Fibroblast of lung (primary cell): Measurements from ENCODE around the gene SCAPER. TPM values are rescaled to one million over a fixed set of nuclear protein-coding genes. Genes with fewer than 3 reads are reported as not detected.
"Not testable (repeated sequence)": the region's sequence is repeated elsewhere in the genome, so short reads cannot be mapped to it uniquely, and the experiment has no call there.

Experiments
- DNase-seq, 2 donors: peaks; one replicate each; pipeline versions ENCODE4 v3.0.0 to v3.0.0-alpha.2; 2010; ENCODE audit warnings: low read depth in 2 of 2
- H2AFZ ChIP-seq: 2 replicates; pipeline ENCODE4 v1.5.1; 2012; ENCODE audit warnings: low read length, control low read depth, inconsistent platforms
- H3K27ac ChIP-seq: 2 replicates; pipeline ENCODE4 v1.5.1; 2011; ENCODE audit warnings: low read length, control low read depth; ENCODE audit not compliant: insufficient read depth
- H3K27me3 ChIP-seq: 2 replicates; pipeline ENCODE4 v1.5.1; 2011; ENCODE audit warnings: mild to moderate bottlenecking, low read length; ENCODE audit not compliant: control insufficient read depth, insufficient read depth
- H3K36me3 ChIP-seq: 2 replicates; pipeline ENCODE4 v1.5.1; 2011; ENCODE audit warnings: low read length; ENCODE audit not compliant: control insufficient read depth, insufficient read depth
- H3K4me1 ChIP-seq: 2 replicates; pipeline ENCODE4 v1.5.1; 2011; ENCODE audit warnings: low read length; ENCODE audit not compliant: control insufficient read depth, insufficient read depth; ENCODE audit errors: extremely low read depth
- H3K4me2 ChIP-seq: 2 replicates; pipeline ENCODE4 v1.5.1; 2011; ENCODE audit warnings: low read length, control low read depth; ENCODE audit not compliant: insufficient read depth; ENCODE audit errors: extremely low read depth
- H3K4me3 ChIP-seq, 4 experiments: fragments of 200-600 bp in 1 of 4; sonication (generic) in 1 of 4; replicated peaks in 1 of 4; 2 replicates each; pipeline ENCODE4 v1.5.1; 2011 to 2016; ENCODE audit warnings: low read length in 4 of 4, low read depth in 3 of 4, mild to moderate bottlenecking in 3 of 4, control low read depth in 2 of 4, inconsistent platforms in 1 of 4, mixed read lengths in 1 of 4; ENCODE audit not compliant: insufficient read depth in 1 of 4; ENCODE audit errors: control extremely low read depth in 1 of 4
- H3K79me2 ChIP-seq: 2 replicates; pipeline ENCODE4 v1.5.1; 2012; ENCODE audit warnings: mild to moderate bottlenecking, low read length, inconsistent platforms; ENCODE audit not compliant: control insufficient read depth, insufficient read depth
- H3K9ac ChIP-seq: 2 replicates; pipeline ENCODE4 v1.5.1; 2011; ENCODE audit warnings: mild to moderate bottlenecking, low read length, control low read depth; ENCODE audit not compliant: insufficient read depth
- H3K9me3 ChIP-seq: 2 replicates; pipeline ENCODE4 v1.5.1; 2012; ENCODE audit warnings: low read depth, low read length; ENCODE audit not compliant: control insufficient read depth, insufficient read depth
- H4K20me1 ChIP-seq: 2 replicates; pipeline ENCODE4 v1.5.1; 2011; ENCODE audit warnings: low read length; ENCODE audit not compliant: control insufficient read depth, insufficient read depth; ENCODE audit errors: extremely low read depth
- EZH2 ChIP-seq: IDR thresholded peaks from 2 replicates; pipeline ENCODE4 v1.5.1; 2012; ENCODE audit warnings: low read length, control low read depth, mild to moderate bottlenecking; ENCODE audit errors: missing control alignments
- polyA plus RNA-seq, 2 donors: library from polyadenylated mRNA; depleted of rRNA in 1 of 2; stranded (reverse) in 1 of 2; unstranded in 1 of 2; fragments of >200 nt; gene quantifications; 2 replicates each; pipeline ENCODE4 v1.2.1, GENCODE V29; 2011 to 2012; ENCODE audit warnings: missing spikeins in 1 of 2
- total RNA-seq: library from RNA; depleted of rRNA; stranded (reverse); fragments of >200 nt; gene quantifications from 2 replicates; pipeline ENCODE4 v1.2.1, GENCODE V29; 2014
- TF ChIP-seq, protein P1 (sequence below), 2 donors: IDR thresholded peaks in 1 of 2; conservative IDR thresholded peaks in 1 of 2; 1 replicate in 1 of 2; 2 replicates in 1 of 2; pipeline ENCODE4 v1.5.1; 2011 to 2012; ENCODE audit warnings: low read length in 2 of 2, control low read depth in 1 of 2, inconsistent platforms in 1 of 2, low read depth in 1 of 2, mild to moderate bottlenecking in 1 of 2

SCAPER gene
- total and polyA plus RNA-seq, 2 donors (not counting 1 experiment from before 2014, with no cell fraction given), result 2.3 to 9.1 TPM

DNA sequence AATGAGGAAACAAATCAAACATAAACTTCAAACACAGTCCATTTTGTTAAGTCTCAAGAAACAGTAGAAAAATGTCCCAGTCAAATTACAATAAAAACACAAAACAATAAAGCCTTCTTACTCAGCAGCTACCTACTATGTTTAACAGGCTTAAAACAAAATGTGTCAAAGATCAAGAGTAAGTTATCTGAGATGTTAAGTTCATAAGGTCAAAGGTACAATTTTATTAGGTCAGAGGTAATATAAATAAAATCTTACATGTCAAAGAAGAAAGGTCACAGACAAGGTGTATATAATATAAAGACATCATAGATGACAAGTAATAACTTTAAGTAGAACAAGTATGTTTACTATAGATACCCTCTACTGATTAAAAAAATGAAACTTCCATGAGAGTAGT lies 208.3 kb downstream of the SCAPER start:
- no peak overlapping the region for H3K27ac ChIP-seq
- H3K36me3 ChIP-seq, result no peaks in the 10 kb centered on the region
- H3K27me3 ChIP-seq, result no peaks in the 10 kb centered on the region

DNA sequence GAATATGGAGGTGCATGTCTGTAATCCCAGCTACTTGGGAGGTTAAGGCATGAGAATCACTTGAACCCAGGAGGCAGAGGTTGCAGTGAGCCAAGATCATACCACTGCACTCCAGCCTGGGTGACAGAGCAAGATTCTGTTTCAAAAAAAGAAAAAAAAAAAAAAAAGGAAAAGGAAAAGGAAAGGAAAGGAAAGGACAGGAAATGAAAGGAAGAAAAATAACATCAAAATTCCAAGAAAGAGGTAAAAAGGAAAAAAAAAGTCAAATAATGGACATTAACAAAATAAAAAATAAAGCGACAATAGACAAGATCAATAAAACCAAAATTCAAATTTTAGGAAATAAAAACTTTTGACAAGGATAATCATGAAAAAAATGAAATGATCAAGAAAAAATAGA lies 212.6 kb downstream of the SCAPER start:
- not testable (repeated sequence) for H3K4me1 ChIP-seq, H3K4me2 ChIP-seq

More for the DNA sequence above, 208.3 kb downstream of the SCAPER start:
- H3K79me2 ChIP-seq, result no peaks in the 10 kb centered on the region
- no peak for TF ChIP-seq EZH2
- TF ChIP-seq, protein P1, sequence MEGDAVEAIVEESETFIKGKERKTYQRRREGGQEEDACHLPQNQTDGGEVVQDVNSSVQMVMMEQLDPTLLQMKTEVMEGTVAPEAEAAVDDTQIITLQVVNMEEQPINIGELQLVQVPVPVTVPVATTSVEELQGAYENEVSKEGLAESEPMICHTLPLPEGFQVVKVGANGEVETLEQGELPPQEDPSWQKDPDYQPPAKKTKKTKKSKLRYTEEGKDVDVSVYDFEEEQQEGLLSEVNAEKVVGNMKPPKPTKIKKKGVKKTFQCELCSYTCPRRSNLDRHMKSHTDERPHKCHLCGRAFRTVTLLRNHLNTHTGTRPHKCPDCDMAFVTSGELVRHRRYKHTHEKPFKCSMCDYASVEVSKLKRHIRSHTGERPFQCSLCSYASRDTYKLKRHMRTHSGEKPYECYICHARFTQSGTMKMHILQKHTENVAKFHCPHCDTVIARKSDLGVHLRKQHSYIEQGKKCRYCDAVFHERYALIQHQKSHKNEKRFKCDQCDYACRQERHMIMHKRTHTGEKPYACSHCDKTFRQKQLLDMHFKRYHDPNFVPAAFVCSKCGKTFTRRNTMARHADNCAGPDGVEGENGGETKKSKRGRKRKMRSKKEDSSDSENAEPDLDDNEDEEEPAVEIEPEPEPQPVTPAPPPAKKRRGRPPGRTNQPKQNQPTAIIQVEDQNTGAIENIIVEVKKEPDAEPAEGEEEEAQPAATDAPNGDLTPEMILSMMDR (conservative IDR thresholded peaks at IDR 0.05 in 1 of 2, IDR thresholded peaks at IDR 0.05 in 1 of 2; ENCODE audit: low read depth in 1 of 2, low read length in 2 of 2), result no peak
- no peaks in the 10 kb centered on the region for H3K4me1 ChIP-seq
- no peaks in the 10 kb centered on the region for H3K9me3 ChIP-seq
- H3K4me2 ChIP-seq, result no peak overlapping the region
- no peak overlapping the region for H2AFZ ChIP-seq
- H4K20me1 ChIP-seq, result no peaks in the 10 kb centered on the region
- DNase-seq, result no peak
- no peak overlapping the region for H3K4me3 ChIP-seq
- H3K9ac ChIP-seq, result no peak overlapping the region

GRCh38 chr15:76687592-76687991 lies 217.5 kb downstream of the SCAPER start:
- DNase-seq, H3K4me3 ChIP-seq, H4K20me1 ChIP-seq, H3K4me2 ChIP-seq, H3K9ac ChIP-seq, H3K27me3 ChIP-seq, H3K9me3 ChIP-seq, H2AFZ ChIP-seq, H3K36me3 ChIP-seq, H3K4me1 ChIP-seq, H3K27ac ChIP-seq, H3K79me2 ChIP-seq: not testable (repeated sequence)

More for the DNA sequence above, 212.6 kb downstream of the SCAPER start:
- not testable (repeated sequence) for H3K79me2 ChIP-seq, H3K9me3 ChIP-seq, H4K20me1 ChIP-seq, H3K27ac ChIP-seq, H3K27me3 ChIP-seq, H3K36me3 ChIP-seq, H3K4me3 ChIP-seq, DNase-seq, H2AFZ ChIP-seq, H3K9ac ChIP-seq

GRCh38 chr15:76684002-76684401 lies 221.1 kb downstream of the SCAPER start:
- H3K9ac ChIP-seq, result no peak overlapping the region
- H3K27me3 ChIP-seq, result no peaks in the 10 kb centered on the region
- no peak overlapping the region for H2AFZ ChIP-seq
- TF ChIP-seq EZH2, result no peak
- TF ChIP-seq, protein P1 (conservative IDR thresholded peaks at IDR 0.05 in 1 of 2, IDR thresholded peaks at IDR 0.05 in 1 of 2; ENCODE audit: low read depth in 1 of 2, low read length in 2 of 2), result no peak
- H3K36me3 ChIP-seq, result no peaks in the 10 kb centered on the region
- H3K9me3 ChIP-seq, result no peaks in the 10 kb centered on the region
- H3K4me3 ChIP-seq, result no peak overlapping the region
- H3K4me2 ChIP-seq, result no peak overlapping the region
- no peaks in the 10 kb centered on the region for H4K20me1 ChIP-seq
- no peaks in the 10 kb centered on the region for H3K79me2 ChIP-seq
- H3K27ac ChIP-seq, result no peak overlapping the region
- DNase-seq, result no peak
- no peaks in the 10 kb centered on the region for H3K4me1 ChIP-seq
